ENCODE results near the gene GPX1.
"Not testable (repeated sequence)": the region's sequence is repeated elsewhere in the genome, so short reads cannot be mapped to it uniquely, and the experiment has no call there.

The GPX1 gene

DNA sequence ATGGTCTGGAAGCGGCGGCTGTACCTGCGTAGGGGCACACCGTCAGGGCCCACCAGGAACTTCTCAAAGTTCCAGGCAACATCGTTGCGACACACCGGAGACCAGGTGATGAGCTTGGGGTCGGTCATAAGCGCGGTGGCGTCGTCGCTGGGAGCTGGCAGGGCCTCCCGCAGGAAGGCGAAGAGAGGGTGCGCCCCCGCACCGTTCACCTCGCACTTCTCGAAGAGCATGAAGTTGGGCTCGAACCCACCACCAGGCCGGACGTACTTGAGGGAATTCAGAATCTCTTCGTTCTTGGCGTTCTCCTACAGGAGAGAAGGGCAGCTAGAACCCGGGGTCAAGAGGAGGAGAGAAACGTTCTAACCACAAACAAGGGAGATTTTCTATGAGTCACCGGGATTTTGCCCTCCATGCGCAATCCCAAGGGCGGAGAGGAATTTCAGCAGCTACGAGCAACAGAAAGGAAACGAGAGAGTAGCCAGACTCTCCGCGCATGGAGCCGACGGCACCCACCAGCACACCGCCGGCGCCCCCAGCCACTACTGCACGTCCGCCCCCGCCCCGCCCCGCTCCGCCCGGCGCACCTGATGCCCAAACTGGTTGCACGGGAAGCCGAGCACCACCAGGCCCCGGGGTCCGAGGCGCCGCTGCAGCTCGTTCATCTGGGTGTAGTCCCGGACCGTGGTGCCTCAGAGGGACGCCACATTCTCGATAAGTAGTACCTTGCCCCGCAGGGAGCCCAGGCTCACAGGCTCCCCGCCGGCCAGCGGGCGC lies 523 bp downstream of the GPX1 start:
- peak; percentile 72 for DNase-seq (ENCODE audit: low read depth, low spot score)

DNA sequence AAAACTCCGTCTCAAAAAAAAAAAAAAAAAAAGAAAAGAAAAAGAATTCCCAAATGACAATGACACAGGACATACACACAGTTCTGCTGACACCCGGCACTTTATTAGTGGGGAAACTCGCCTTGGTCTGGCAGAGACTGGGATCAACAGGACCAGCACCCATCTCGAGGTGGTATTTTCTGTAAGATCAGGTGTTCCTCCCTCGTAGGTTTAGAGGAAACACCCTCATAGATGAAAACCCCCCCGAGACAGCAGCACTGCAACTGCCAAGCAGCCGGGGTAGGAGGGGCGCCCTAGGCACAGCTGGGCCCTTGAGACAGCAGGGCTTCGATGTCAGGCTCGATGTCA lies 1.1 kb downstream of the GPX1 start:
- not testable (repeated sequence) for DNase-seq (ENCODE audit: low read depth, low spot score)

DNA sequence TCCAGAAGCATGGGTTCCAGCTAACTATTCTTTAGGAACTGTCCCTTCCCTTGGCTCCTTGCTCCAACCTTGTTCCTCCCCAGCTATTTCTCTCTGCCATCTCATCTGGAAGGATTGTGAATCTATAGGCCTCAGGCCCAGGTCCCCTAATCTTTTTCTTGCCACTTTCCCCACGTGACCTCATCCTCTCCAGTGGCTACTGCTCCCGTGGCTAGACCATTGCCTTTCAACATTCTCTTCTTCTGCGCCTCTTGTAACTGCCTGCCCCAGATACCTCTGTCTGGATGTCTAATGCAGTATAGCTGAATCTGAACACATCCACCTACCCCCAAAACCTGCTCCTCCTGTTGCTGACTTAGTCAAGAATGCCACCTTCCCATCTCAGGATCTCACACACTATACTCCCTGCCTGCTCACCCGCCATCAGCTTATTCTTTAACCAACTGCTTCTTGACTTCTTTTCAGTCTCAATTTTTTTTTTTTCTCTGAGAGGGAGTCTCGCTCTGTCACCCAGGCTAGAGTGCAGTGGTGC lies 5.2 kb downstream of the GPX1 start:
- DNase-seq (ENCODE audit: low read depth, low spot score), result no peak

DNA sequence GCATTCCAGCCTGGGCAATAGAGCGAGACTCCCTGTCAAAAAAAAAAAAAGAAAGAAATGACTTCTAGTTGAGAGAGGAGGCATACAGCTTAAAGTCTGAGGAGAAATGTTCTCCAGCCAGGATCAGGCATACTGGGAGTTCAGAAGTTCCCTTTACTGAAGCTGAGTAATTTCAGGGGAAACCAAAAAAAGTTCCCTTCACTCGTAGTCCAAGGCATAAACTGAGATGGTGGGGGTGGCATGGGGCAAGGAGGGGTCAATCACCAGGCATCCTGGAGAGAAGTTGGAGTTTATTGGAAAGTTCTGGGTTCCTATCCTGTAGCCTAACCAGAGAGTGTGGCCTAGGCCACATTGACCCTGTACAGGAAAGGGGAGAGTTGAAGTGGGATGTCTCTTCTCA lies 5.9 kb downstream of the GPX1 start:
- DNase-seq (ENCODE audit: low read depth, low spot score), result no peak

DNA sequence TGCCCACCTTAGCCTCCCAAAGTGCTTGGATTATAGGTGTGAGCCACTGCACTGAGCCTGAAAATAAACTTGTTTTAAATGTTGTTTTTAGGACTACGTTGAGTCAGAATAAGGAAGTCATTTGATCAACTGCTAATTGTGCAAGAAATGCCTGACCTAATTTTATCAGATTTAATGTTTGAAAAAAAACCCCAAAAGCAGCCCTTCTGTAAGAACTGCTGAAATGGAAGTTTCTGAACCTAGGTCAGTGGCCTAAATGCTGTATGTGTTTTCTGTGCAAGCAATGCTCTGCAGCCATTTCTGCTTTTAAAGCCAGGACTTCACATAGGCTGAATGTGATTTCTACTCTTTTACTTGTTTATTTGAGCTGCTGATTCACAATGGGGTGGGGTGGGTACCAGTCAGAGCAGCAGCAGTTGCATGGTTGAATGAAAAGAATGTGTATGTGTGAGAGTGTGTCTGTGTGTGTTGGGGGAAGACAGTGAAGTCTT lies 6.6 kb downstream of the GPX1 start:
- DNase-seq (ENCODE audit: low read depth, low spot score), result no peak

DNA sequence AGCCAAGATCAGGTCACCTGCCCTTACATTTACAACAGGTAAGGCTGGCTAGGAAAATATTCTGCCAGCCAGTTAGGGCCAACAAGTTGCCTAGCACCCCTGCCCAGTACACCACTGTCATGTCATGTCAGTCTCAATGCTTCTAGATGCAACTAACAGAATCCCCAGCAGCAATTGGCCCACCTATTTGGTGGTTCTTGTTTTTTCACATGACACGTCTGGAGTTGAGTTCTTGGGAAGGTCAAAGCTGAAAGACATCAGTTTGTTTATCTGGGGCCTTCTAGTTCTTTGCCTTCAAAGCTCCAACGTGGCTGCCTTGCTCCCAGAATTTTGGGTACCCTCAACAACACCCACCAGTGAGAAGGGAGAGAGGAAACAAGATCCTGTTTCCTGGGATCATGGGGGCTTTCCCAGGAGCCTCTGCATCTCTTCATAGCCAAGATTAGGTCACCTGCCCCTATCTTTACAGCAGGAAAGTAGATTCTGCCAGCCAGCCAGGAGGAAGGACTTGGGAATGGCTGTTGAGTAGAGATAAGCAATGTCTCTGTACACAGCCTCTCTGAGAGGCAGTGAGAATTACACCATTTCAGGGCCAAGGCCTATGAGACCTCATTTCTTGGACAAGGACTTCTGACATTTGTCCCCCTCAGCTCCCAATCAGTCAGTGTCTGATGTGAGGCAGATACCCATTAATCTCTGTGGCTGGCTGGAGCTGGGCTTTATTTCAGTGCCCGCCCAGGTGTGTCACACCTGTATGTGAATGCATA lies 8.6 kb downstream of the GPX1 start:
- DNase-seq (ENCODE audit: low read depth, low spot score), result no peak

DNA sequence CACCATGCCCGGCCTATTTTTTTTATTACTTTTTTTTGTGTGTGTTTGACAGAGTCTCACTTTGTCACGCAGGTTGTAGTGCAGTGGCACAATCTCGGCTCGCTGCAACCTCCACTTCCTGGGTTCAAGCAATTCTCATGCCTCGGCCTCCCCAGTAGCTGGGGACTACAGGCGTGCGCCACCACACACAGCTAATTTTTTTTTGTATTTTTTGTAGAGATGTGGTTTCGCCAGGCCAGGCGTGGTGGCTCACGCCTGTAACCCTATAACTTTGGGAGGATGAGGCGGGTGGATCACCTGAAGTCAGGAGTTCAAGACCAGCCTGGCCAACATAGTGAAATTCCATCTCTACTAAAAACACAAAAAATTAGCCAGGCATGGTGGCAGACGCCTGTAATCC lies 9.8 kb downstream of the GPX1 start:
- DNase-seq (ENCODE audit: low read depth, low spot score), result not testable (repeated sequence)

DNA sequence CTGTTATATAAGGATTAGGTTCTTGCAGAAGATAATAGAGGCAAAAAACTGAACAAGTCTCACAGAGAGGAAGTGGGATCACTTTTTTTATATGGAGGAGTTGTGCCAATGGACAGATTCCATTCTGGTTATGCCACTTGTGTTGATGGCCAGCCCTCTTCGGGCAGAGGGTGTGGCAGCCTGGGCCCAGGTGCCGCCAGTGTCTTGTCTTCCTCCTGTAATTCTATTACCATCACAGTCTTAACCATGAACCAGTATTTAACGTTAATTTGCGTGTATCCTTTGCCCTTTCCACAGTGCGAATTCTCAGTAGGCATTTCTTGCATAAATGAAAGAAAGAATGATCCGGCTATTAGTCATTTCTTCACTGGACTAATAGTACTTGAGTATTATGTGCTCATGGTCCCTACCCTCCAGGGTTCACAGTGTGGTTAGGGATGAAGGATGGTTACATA lies 11.3 kb downstream of the GPX1 start:
- no peak for DNase-seq (ENCODE audit: low read depth, low spot score)

DNA sequence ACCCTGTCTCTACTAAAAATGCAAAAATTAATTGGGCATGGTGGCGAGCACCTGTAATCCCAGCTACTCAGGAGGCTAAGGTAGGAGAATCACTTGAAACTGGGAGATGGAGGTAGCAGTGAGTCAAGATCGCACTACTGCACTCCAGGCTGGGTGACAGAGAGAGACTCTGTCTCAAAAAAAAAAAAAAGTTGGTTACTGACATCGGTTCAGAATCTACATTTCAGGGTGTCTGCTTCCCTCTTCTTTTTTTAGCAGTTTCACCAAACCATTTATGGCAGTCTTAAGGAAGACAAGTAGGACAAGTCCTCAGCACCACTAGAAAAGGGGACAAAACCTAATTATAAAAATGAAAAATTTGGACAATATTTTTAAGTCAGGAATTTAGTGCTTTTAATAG lies 15.0 kb downstream of the GPX1 start:
- DNase-seq (ENCODE audit: low read depth, low spot score), result no peak

DNA sequence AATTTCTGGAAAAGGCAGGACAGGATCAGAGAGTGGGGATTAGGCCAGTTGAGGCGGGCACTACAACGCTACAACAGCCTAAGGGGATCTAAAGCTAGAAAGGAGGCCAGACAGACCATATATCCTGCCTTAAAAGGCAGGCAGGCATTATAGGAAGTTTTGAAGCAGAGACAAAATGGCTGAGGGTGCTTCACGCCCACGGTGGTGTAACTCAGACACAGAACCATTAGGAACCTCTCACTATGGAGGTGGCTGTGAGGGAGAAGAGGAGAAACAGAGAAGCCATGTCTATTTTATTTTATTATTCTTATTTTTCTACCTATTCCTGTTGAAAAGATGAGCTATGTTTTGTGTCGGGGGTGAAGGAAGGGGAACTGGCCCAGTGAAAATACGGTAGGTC lies 16.2 kb downstream of the GPX1 start:
- no peak for DNase-seq (ENCODE audit: low read depth, low spot score)

DNA sequence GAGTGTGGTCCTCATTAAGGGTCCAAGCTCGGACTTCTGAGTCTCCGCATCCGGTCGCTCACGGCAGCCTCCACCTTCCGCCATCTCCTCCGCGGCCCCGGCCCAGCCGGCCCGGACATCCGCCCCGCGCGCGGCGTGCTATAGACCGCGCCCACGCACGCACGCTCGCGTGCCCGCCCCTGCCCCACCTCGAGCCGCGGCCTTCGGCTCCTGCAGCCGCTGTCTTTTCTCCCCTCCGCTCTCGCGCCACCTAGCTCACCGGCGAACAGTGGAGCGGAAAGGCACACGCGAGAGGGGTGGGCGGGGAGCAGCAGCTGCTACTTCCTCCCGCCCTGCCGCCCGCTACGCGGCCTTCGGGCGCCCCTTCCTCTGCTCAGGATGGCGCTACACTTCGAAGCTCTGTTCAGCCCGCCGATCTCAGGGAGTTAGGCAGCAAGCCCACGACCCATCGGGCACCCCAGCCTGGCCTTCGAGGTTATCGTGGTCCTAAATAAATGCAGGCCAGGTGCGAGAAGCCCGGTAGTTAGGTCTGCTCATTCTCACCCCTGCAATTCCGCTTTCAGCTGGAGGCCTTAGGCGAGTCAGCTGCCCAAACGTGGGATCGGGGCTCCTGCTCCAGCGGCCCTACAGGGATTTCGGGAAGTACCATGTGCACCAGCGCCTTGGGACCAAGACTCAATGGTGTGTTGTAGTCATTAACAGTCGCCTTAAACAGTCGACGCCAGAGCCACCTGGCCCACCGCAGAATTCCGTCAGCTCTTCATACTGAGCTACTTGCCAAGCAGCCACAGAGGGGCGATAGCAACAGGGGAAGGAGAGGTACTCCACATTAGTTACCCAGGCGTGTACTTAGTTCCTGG lies 18.0 kb downstream of the GPX1 start, which contains the start of gene USP4:
Gene USP4, minus strand, starts transcription at position 113 of the 860 bp plus-strand sequence. Its CDS starts 29 bp downstream, at position 84.
- peak; percentile 67 for DNase-seq (ENCODE audit: low read depth, low spot score)

DNA sequence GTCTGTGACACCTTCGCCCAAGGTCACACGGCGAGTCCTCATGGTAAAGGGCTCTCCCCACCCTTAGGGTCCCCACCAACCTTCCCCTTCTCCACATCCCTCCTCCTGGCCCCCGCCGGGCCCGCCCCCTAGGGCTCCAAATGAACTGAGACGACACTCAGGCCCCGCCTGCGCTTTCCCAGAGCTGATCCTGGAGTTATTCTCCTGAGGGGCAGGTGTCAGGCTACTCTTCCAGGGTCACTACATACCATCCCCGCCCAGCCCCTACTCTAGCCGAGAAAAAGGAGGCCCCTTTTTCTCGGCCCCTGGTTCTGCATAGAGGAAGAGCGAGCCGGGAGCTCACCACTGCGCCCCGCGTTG lies 18.6 kb downstream of the GPX1 start:
- DNase-seq (ENCODE audit: low read depth, low spot score), result no peak

DNA sequence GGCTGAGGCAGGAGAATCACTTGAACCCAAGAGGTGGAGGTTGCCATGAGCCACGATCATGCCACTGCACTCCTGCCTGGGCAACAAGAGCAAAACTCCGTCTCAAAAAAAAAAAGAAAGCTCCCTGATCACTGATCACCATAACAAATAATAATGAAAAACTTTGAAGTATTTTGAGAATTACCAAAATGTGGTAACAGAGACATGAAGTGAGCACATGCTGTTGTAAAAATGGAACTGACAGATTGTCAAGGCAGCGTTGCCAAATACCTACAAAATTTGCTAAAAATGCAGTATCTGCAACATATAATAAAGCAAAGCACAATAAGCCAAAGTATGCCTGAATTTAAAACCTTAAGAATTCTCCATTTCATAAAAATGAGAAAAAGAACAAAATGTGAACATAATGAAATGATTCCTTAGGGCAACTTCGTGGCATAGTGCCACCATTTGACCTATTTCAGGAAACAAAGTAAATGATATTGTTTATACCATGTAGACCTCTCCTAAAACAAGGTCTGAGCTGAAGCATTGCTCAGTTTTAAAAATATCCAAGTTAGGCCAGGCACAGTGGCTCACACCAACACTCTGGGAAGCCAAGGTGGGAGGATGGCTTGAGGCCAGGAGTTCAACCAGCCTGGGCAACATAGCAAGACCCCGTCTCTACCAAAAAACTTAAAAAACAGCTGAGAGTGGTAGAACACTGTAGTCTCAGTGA lies 24.1 kb downstream of the GPX1 start:
- no peak for DNase-seq (ENCODE audit: low read depth, low spot score)

DNA sequence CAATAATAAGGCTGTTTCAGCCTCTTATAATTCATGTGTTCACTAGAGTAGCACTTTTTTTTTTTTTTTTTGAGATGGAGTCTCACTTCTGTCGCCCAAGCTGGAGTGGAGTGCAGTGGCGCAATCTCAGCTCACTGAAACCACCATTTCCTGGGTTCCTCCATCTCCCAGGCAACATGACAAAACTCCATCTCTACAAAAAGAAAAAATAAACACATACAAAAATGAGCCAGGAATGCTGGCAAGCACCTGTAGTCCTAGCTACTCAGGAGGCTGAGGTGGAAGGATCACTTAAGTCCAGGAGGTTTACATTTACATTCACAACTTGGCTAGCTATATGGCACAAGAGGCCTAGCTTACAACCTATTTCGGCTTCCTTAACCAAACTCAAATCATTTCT lies 25.1 kb downstream of the GPX1 start:
- DNase-seq (ENCODE audit: low read depth, low spot score), result no peak

DNA sequence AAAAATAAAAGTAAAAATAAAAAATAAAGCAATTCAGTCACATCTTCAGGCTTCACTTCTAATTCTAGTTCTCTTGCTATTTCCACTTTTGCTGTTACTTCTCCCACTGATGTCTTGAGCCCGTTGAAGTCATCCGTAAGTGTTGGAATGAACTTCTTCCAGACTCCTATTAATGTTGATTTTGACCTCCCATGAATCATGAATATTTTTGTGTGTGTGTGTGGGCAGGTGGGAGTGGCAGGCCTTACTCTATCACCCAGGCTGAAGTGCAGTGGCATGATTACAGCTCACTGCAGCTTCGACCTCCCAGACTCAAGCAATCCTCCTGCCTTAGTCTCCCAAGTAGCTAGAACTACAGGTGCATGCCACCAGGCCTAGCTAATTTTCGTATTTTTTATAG lies 29.0 kb downstream of the GPX1 start:
- no peak for DNase-seq (ENCODE audit: low read depth, low spot score)

DNA sequence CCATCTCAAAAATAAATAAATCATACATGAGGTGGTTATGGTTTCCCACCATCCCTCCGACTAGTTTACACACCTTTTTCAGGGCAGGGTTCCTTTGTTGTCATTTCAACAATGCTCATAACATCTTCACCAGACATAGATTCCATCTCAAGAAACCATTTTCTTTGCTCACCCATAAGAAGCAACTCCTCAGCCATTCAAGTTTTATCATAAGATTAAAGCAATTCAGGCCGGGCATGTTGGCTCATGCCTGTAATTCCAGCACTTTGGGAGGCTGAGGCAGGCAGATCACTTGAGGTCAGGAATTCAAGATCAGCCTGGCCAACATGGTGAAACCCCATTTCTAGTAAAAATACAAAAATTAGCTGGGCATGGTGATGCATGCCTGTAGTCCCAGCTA lies 29.8 kb downstream of the GPX1 start:
- not testable (repeated sequence) for DNase-seq (ENCODE audit: low read depth, low spot score)

DNA sequence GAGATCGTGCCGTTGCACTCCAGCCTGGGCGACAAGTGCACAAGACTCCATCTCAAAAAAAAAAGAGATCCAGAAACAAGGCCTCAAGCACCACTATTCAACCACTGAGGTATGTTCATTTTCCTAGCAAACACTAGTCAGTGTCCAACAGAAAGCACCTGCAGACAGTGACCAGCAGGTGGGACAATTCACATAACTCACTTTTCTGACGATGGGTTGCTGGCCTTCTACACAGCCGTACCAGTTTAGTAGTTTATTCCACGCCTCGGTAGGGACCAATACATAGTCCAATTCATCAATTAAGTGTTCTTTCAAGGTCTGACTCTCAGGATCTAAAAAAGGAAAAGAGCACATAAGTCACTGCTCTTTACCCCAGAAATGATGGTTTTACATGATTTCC lies 30.7 kb downstream of the GPX1 start:
- DNase-seq (ENCODE audit: low read depth, low spot score), result no peak

DNA sequence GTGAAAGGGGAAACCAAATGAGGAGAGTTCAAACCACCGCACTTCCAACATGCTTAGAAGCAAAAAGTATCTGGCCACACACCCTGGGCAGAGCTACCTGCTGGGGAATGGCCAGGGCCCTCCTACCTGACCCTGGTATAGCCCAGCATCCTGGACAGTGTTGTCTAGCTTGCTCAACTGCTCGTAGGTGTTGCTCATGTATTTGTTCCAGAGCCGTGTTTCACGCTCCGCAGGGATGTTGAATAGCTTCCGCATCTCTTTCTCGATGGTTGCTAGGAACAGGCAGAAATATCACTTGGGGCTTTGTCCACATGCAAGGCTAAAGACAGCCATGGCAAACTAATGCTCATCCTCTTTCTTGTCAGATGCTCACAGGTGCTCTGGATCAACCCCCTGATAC lies 33.4 kb downstream of the GPX1 start:
- no peak for DNase-seq (ENCODE audit: low read depth, low spot score)

DNA sequence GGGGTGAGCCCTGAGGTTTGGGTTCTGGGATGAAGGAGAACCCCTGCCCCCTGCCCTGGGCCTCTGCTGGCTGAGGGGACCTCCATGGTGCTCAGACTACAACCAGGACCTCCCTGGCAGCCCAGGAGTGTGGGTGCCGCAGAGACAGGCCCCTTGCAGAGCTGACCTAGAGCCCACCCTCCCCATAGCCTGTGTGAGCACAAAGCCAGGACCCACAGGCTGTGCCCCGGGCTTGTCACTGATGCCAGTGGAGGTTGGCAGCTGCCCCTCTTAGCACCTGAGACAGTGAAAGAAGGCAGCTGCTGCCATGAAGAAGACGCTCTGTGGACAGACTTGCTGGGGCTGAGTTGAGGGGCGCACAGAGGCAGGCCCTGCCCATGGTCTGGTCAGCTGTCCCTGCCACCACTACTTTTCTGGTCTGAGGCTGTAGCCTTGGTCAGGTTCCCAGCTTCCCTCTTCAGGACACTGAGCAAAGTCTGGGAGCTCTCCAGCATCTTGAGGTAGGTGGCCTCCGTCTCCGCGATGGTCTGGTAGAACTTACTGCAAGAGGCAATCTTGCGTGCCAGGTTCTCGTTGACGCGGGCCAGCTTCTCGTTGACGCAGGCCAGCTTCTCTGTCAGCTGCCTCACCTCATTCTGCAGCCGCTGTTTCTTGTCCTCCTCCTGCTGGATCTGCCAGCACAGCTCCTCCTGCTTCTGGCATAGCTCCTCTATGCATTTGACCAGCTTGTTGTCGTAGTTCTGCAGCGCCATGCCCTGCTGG lies 41.3 kb downstream of the GPX1 start:
- DNase-seq (ENCODE audit: low read depth, low spot score), result no peak
